Activated CD4-positive, alpha-beta T cell treated with anti-CD3 and anti-CD28 coated beads, Interleukin-2, amount 10 ng/mL, durations not matched to agents 7 days and 5 days (primary cell): Measurements from ENCODE around the gene FRK. TPM values are rescaled to one million over a fixed set of nuclear protein-coding genes. Genes with fewer than 3 reads are reported as not detected.
"Not testable (repeated sequence)": the region's sequence is repeated elsewhere in the genome, so short reads cannot be mapped to it uniquely, and the experiment has no call there.

ENCODE experiments used
- CTCF ChIA-PET: fragments of 350-600 bp; sonication (Branson Sonifier 250); formaldehyde crosslinking; loops from one replicate; lab custom pipeline; 2021; ENCODE audit warnings: antibody characterized with exemption; lab: Charles Lee
- POLR2A ChIA-PET: fragments of 350-600 bp; sonication (Branson Sonifier 250); formaldehyde crosslinking; loops from one replicate; lab custom pipeline; 2021; ENCODE audit warnings: antibody characterized with exemption; lab: Charles Lee
- DNase-seq: peaks from one replicate; pipeline ENCODE4 v3.0.0-alpha.2; 2020
- H3K27ac Mint-ChIP-seq: one replicate; pipeline ENCODE4 v1.8.0; 2021; ENCODE audit warnings: mild to moderate bottlenecking, moderate library complexity, mixed read lengths
- H3K27me3 Mint-ChIP-seq: one replicate; pipeline ENCODE4 v1.8.0; 2021; ENCODE audit warnings: mixed read lengths
- H3K36me3 Mint-ChIP-seq: one replicate; pipeline ENCODE4 v1.8.0; 2021; ENCODE audit warnings: low read depth, mixed read lengths
- H3K4me1 Mint-ChIP-seq: one replicate; pipeline ENCODE4 v1.8.0; 2021; ENCODE audit warnings: mixed read lengths
- H3K4me3 Mint-ChIP-seq: one replicate; pipeline ENCODE4 v1.8.0; 2021; ENCODE audit warnings: mild to moderate bottlenecking, moderate library complexity, mixed read lengths
- H3K9me3 Mint-ChIP-seq: one replicate; pipeline ENCODE4 v1.8.0; 2021; ENCODE audit warnings: mixed read lengths
- total RNA-seq, 2 experiments: library from RNA; stranded (reverse); gene quantifications; one replicate each; pipeline ENCODE4 v1.2.3, GENCODE V29; 2021

The FRK gene
- total RNA-seq, 2 experiments from 2014 or later = 0.02 TPM

GRCh38 chr6:116046737-116047136, 14.0 kb downstream of the FRK start:
- Mint-ChIP-seq H3K27me3 (peaks cover 24% of the 10 kb centered on the region), H3K9me3 (no peaks in the 10 kb centered on the region), H3K4me3 (no peak overlapping the region), H3K4me1 (no peaks in the 10 kb centered on the region), H3K27ac (no peak overlapping the region), H3K36me3 (no peaks in the 10 kb centered on the region)
- ChIA-PET CTCF (no interaction called here), POLR2A (no interaction called here)
- no peak for DNase-seq

- H3K36me3 Mint-ChIP-seq = not testable (repeated sequence)
Measured at GRCh38 chr6:116046272-116046671, 14.4 kb downstream of the FRK start.

GRCh38 chr6:116041934-116042333, 18.8 kb downstream of the FRK start:
- CTCF ChIA-PET = no interaction called here
- H3K36me3 Mint-ChIP-seq = no peaks in the 10 kb centered on the region
- no peak overlapping the region for H3K4me3 Mint-ChIP-seq
- no peak for DNase-seq
- POLR2A ChIA-PET = no interaction called here
- peaks cover 9% of the 10 kb centered on the region for H3K27me3 Mint-ChIP-seq
- H3K9me3 Mint-ChIP-seq = no peaks in the 10 kb centered on the region
- no peak overlapping the region for H3K27ac Mint-ChIP-seq
- H3K4me1 Mint-ChIP-seq = no peaks in the 10 kb centered on the region

More at GRCh38 chr6:116046272-116046671, 14.4 kb downstream of the FRK start:
- H3K27ac Mint-ChIP-seq, H3K4me1 Mint-ChIP-seq, POLR2A ChIA-PET, H3K4me3 Mint-ChIP-seq, DNase-seq, H3K9me3 Mint-ChIP-seq, CTCF ChIA-PET: not testable (repeated sequence)
- peaks cover 24% of the 10 kb centered on the region for H3K27me3 Mint-ChIP-seq

- Mint-ChIP-seq H3K27me3 (peaks cover 10% of the 10 kb centered on the region), H3K36me3 (no peaks in the 10 kb centered on the region), H3K4me1 (no peaks in the 10 kb centered on the region)
Measured at GRCh38 chr6:116040993-116041392, 19.7 kb downstream of the FRK start.

GRCh38 chr6:116036885-116037284, 23.8 kb downstream of the FRK start:
- no peaks in the 10 kb centered on the region for H3K9me3 Mint-ChIP-seq
- H3K4me1 Mint-ChIP-seq = no peaks in the 10 kb centered on the region
- ChIA-PET CTCF (no interaction called here), POLR2A (no interaction called here)
- H3K27me3 Mint-ChIP-seq = peaks cover 10% of the 10 kb centered on the region
- no peak overlapping the region for H3K4me3 Mint-ChIP-seq
- no peaks in the 10 kb centered on the region for H3K36me3 Mint-ChIP-seq
- DNase-seq = no peak
- H3K27ac Mint-ChIP-seq = no peak overlapping the region

More at GRCh38 chr6:116040993-116041392, 19.7 kb downstream of the FRK start:
- Mint-ChIP-seq H3K4me3 (no peak overlapping the region), H3K27ac (no peak overlapping the region), H3K9me3 (no peaks in the 10 kb centered on the region)
- no peak for DNase-seq
- CTCF ChIA-PET = no interaction called here
- POLR2A ChIA-PET = no interaction called here

GRCh38 chr6:116036075-116036773, 24.5 kb downstream of the FRK start:
- no peak for DNase-seq
- Mint-ChIP-seq H3K27me3 (peaks cover 10% of the 10 kb centered on the region), H3K36me3 (no peaks in the 10 kb centered on the region), H3K4me3 (no peak overlapping the region), H3K27ac (no peak overlapping the region), H3K9me3 (no peaks in the 10 kb centered on the region), H3K4me1 (no peaks in the 10 kb centered on the region)
- ChIA-PET POLR2A (no interaction called here), CTCF (no interaction called here)

- CTCF ChIA-PET = no interaction called here
- Mint-ChIP-seq H3K36me3 (no peaks in the 10 kb centered on the region), H3K4me1 (no peaks in the 10 kb centered on the region), H3K27me3 (peaks cover 10% of the 10 kb centered on the region), H3K27ac (no peak overlapping the region), H3K9me3 (no peaks in the 10 kb centered on the region), H3K4me3 (no peak overlapping the region)
- POLR2A ChIA-PET = no interaction called here
- DNase-seq = no peak
Measured at GRCh38 chr6:116035616-116036015, 25.1 kb downstream of the FRK start.

- DNase-seq = no peak
- ChIA-PET POLR2A (no interaction called here), CTCF (no interaction called here)
- Mint-ChIP-seq H3K4me1 (no peaks in the 10 kb centered on the region), H3K4me3 (no peak overlapping the region), H3K9me3 (no peaks in the 10 kb centered on the region), H3K27me3 (peaks cover 10% of the 10 kb centered on the region), H3K36me3 (no peaks in the 10 kb centered on the region), H3K27ac (no peak overlapping the region)
Measured at GRCh38 chr6:116034327-116034726, 26.4 kb downstream of the FRK start.

- Mint-ChIP-seq H3K9me3 (no peaks in the 10 kb centered on the region), H3K27ac (no peak overlapping the region), H3K27me3 (peaks cover 10% of the 10 kb centered on the region), H3K4me1 (no peaks in the 10 kb centered on the region), H3K4me3 (no peak overlapping the region), H3K36me3 (no peaks in the 10 kb centered on the region)
- DNase-seq = no peak
- POLR2A ChIA-PET = no interaction called here
- CTCF ChIA-PET = no interaction called here
Measured at GRCh38 chr6:116033687-116034303, 26.9 kb downstream of the FRK start.

- Mint-ChIP-seq H3K9me3 (no peaks in the 10 kb centered on the region), H3K27me3 (peaks cover 4% of the 10 kb centered on the region), H3K4me3 (no peak overlapping the region), H3K4me1 (no peaks in the 10 kb centered on the region), H3K27ac (no peak overlapping the region), H3K36me3 (no peaks in the 10 kb centered on the region)
- ChIA-PET CTCF (no interaction called here), POLR2A (no interaction called here)
- no peak for DNase-seq
Measured at GRCh38 chr6:116030770-116031169, 29.9 kb downstream of the FRK start.

GRCh38 chr6:116029535-116029934, 31.2 kb downstream of the FRK start:
- DNase-seq = no peak
- CTCF ChIA-PET = no interaction called here
- Mint-ChIP-seq H3K27ac (no peak overlapping the region), H3K4me3 (no peak overlapping the region), H3K9me3 (no peaks in the 10 kb centered on the region), H3K27me3 (peaks cover 4% of the 10 kb centered on the region), H3K4me1 (no peaks in the 10 kb centered on the region), H3K36me3 (no peaks in the 10 kb centered on the region)
- POLR2A ChIA-PET = no interaction called here

- Mint-ChIP-seq H3K4me1 (no peaks in the 10 kb centered on the region), H3K27ac (no peak overlapping the region), H3K9me3 (no peaks in the 10 kb centered on the region), H3K36me3 (no peaks in the 10 kb centered on the region), H3K4me3 (no peak overlapping the region), H3K27me3 (peaks cover 3% of the 10 kb centered on the region)
- DNase-seq = no peak
- ChIA-PET CTCF (no interaction called here), POLR2A (no interaction called here)
Measured at GRCh38 chr6:116028233-116028632, 32.5 kb downstream of the FRK start.

- Mint-ChIP-seq H3K27me3 (peaks cover 3% of the 10 kb centered on the region), H3K9me3 (no peaks in the 10 kb centered on the region), H3K4me1 (no peaks in the 10 kb centered on the region), H3K36me3 (no peaks in the 10 kb centered on the region), H3K4me3 (no peak overlapping the region), H3K27ac (no peak overlapping the region)
- CTCF ChIA-PET = no interaction called here
- POLR2A ChIA-PET = no interaction called here
- no peak for DNase-seq
Measured at GRCh38 chr6:116027801-116028200, 32.9 kb downstream of the FRK start.

- no peak overlapping the region for H3K27ac Mint-ChIP-seq
- no peaks in the 10 kb centered on the region for H3K9me3 Mint-ChIP-seq
- no peaks in the 10 kb centered on the region for H3K36me3 Mint-ChIP-seq
- DNase-seq = no peak
- no peak overlapping the region for H3K4me3 Mint-ChIP-seq
- H3K4me1 Mint-ChIP-seq = no peaks in the 10 kb centered on the region
- POLR2A ChIA-PET = no interaction called here
- peaks cover 8% of the 10 kb centered on the region for H3K27me3 Mint-ChIP-seq
- CTCF ChIA-PET = no interaction called here
Measured at GRCh38 chr6:116025405-116025804, 35.3 kb downstream of the FRK start.
